Eye (tissue), 1 donor: ENCODE measurements around the gene ZNRF1.
"Not testable (repeated sequence)": the region's sequence is repeated elsewhere in the genome, so short reads cannot be mapped to it uniquely, and the experiment has no call there.

ENCODE experiments used
- DNase-seq: peaks from one replicate; pipeline ENCODE4 v3.0.0-alpha.2; 2015

The ZNRF1 gene

DNA sequence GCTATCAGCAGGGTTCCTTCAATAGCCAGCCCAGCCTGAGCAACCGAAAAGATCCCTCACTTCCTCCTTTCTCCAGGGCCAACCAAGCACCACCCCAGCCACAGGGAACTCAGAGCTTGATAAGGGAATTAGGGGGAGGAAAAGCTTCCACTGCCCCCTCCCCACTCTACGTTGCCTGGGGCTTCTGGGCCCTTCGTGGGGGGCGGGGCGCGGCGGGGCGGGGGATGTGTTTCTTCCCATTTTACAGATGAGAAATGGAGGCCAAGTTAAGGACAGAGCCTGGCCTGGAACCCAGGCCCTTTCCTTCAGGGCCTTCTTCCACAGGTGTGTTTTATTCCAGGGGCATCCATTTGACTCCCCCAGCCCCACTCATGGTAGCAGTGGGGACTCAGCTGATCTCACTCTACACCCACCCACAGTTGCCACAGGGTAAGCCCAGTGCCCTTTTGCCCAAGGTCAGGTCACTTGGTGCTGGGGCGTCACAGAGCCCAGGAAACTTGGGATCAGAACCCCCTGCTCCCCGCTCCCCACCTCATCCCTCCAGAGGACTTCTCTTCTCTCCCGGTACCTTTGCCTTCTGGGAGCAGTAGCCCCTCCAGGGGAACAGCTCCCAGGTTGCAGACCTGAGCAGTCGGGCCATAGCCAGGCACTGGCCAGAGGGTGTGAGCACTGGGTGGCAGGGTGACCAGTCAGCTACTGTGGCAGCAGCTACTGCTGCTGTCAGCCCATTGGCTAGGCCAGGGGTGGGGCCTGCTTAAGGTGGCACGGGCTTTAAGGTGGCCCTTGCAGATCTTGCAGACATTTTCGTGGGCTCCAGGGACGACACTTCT is 117.5 kb downstream of the ZNRF1 start, which contains the start of gene LDHD:
TSS of gene LDHD (minus strand) at position 700 of the 830 bp plus-strand sequence. CDS start at position 640, 60 bp downstream.
- peak; percentile 55 for DNase-seq

DNA sequence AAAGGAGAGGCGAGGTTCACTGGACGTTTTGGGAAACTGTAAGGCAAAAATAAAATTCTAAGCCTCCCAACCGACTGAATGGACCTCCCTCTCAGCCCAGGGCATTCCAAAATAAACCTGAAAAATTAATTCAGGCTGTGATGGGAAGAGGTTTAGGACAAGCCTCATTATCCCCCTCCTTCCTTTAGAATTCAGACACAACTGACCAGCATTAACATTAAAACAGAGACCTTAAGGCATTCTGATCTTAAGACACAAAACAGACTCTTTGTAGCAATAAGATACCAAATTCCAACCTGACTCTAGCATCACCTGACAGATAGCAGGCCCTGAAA is 118.1 kb downstream of the ZNRF1 start:
- DNase-seq: no peak

DNA sequence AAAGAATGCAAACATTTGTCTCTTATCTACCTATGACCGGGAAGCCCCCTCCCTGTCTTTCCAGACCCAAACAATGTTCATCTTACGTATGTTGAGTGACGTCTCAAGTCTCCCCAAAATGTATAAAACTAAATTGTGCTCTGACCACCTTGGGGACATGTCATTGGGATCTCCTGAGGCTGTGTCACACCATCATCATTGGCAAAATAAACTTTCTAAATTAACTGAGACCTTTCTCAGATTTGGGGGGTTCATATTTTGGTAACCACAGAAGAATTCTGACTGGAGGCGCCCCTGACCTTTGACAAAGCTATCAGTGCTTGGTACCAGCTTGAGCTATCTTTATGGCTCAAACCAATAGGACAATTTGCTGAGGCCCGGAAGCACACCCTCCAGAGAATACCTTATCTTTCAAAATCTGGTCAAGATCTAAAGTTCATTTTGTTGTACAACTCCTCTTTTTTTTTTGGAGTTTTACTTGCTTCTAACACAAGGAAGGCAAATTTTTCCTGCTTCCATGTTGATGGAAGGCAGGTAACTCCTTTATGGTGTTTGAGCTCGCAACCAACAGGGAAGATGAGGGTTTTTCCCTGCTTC is 120.2 kb downstream of the ZNRF1 start:
- DNase-seq: no peak

- DNase-seq: no peak
Measured at GRCh38 chr16:75120253-75120652, 121.4 kb downstream of the ZNRF1 start.

GRCh38 chr16:75121949-75122568 is 123.2 kb downstream of the ZNRF1 start:
- no peak for DNase-seq

DNA sequence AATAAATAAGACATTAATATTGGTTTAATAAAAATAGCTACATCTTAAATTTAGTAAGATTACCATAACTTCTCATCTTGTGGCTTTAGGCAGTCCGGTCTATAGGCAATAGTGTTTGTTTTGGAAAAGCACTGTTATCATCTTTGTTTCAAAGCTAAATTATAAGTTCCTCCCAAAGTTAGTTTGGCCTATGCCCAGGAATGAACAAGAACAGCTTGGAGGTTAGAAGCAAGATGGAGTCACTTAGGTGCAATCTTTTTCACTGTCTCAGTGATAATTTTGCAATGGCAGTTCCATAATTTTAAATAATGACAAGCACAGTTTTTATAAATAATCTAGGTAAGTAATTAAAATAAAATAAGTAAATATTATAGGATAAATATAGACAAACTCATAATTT is 123.8 kb downstream of the ZNRF1 start:
- DNase-seq: no peak

DNA sequence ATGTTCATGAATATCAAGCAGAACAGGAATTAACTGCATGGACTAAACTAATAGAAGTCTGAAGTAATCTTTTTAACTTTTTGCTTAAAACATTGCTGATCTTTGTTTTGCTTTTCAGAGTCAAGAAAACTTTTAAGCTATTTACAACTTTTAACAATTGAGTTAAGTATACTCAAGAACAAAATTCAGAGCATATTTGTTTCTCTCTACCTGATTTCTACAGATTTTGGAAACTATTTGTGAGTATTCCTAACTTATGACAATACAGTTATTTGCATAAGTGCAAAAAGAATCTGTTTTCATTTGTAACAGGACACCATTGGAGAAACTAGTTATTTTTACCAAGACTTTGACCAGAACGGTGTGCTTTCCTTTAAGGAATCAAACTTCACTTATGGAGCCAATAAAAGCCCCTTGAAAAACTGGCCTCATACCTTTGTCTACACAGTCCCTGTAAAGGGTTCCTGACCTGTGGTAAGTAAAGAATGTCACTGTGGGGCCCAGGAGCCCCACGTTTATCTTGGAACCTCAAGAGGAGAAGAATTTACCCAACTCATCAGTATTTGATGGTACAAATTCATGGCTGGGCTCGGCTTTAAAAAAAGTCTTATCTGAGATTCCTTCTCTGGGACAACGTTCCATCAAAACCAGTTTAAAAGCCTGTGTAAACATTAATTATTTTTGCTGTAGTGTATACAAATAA is 129.0 kb downstream of the ZNRF1 start:
- DNase-seq: no peak

DNA sequence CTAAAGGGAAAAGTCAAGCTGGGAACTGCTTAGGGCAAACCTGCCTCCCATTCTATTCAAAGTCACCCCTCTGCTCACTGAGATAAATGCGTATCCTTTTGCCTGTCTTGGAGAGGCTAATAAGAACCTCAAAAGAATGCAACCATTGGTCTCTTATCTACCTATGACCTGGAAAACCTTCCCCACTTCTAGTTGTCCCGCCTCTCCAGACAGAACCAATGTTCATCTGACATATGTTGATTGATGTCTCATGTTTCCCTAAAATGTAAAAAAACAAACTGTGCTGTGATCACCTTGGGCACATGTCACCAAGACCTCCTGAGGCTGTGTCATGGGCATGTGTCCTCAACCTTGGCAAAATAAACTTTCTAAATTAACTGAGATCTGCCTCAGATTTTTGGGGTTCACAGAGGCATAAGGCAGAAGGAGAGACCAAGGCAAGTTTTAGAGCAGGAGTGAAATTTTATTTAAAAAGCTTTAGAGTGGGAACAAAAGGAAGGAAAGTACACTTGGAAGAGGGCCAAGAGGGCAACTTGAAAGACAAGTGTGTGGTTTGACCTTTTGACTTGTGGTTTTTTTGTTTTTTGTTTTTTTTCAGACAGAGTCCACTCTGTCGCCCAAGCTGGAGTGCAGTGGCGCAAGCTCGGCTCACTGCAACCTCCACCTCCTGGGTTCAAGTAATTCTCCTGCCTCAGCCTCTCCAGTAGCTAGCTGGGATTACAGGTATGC is 130.8 kb downstream of the ZNRF1 start:
- not testable (repeated sequence) for DNase-seq

- no peak for DNase-seq
Measured at GRCh38 chr16:75130150-75130771, 131.4 kb downstream of the ZNRF1 start.

GRCh38 chr16:75131081-75131480 is 132.3 kb downstream of the ZNRF1 start:
- DNase-seq: no peak

GRCh38 chr16:75138233-75138632 is 139.4 kb downstream of the ZNRF1 start:
- no peak for DNase-seq

- no peak for DNase-seq
Measured at GRCh38 chr16:75138636-75139035, 139.8 kb downstream of the ZNRF1 start.

- DNase-seq: no peak
Measured at GRCh38 chr16:75139498-75139897, 140.7 kb downstream of the ZNRF1 start.

GRCh38 chr16:75143941-75144340 is 145.1 kb downstream of the ZNRF1 start:
- DNase-seq: no peak

DNA sequence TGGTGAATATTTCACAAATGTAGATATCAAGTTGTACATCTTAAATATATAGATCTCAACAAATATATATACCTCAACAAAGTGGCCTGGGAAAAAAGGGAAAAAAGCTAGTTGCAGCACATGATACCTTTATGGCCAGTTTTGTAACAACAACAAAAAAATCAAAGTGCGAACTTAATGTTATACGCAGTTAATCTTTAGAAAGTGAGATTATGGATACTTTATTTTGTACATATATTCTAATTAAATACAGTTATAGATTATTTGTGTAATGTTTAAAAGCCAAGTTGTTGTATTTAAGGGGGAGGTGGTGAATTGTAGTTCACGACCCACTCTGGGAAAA is 149.1 kb downstream of the ZNRF1 start:
- no peak for DNase-seq

GRCh38 chr16:75148311-75149195 is 149.7 kb downstream of the ZNRF1 start, which contains the start of gene ZFP1:
Gene ZFP1, plus strand, starts transcription at chr16:75148524. Its CDS starts 4,428 bp downstream, at chr16:75152952.
- peak; percentile 99 for DNase-seq

DNA sequence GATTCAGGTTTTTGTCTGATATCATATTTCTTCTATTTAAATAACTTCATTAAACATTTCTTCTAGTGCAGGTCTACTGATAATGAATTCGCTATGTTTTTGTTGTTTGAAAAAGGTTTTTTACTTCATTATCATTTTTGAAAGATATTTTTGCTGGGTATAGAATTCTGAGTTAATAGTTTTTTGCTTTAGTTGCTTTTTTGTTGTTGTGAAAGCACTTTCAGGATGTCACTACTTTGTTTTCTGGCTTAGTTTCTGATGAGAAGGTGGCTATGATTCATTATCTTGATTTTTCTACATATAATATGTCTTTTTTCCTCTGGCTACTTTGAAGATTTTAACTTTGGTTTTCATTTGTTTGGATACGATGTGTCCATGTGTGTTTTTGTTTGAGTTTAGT is 153.0 kb downstream of the ZNRF1 start:
- DNase-seq: no peak

- DNase-seq: no peak
Measured at GRCh38 chr16:75152635-75153034, 153.8 kb downstream of the ZNRF1 start.

DNA sequence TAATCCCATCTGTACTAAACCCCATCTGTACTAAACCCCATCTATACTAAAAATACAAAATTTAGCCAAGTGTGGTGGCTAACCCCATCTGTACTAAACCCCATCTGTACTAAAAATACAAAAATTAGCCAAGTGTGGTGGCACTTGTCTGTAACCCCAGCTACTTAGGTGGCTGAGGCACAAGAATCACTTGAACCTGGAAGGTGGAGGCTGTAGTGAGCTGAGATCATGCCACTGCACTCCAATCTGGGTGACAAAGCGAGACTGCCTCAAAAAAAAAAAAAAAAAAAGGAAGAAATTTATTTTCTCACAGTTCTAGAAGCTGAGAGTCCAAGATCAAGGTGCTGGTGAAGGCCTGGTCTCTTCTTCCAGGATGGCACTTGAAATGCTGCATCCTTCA is 161.6 kb downstream of the ZNRF1 start:
- DNase-seq: no peak
